ENCODE results near the gene GPC2.
"Not testable (repeated sequence)": the region's sequence is repeated elsewhere in the genome, so short reads cannot be mapped to it uniquely, and the experiment has no call there.

GPC2 gene

DNA sequence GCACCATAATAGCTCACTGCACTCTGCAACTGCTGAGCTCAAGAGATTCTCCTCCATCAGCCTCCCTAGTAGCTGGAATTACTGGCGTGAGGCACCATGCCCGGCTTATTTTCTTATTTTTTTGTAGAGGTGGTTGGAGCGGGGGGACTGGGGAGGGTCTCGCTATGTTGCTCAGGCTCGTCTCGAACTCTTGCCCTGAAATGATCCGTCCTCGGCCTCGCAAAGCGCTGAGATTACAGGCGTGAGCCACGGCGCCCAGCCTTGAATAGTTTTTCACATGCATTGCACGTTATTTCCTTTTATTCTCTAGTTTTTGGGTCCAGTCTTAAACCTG is 29.0 kb downstream of the GPC2 start:
- no peak for DNase-seq

DNA sequence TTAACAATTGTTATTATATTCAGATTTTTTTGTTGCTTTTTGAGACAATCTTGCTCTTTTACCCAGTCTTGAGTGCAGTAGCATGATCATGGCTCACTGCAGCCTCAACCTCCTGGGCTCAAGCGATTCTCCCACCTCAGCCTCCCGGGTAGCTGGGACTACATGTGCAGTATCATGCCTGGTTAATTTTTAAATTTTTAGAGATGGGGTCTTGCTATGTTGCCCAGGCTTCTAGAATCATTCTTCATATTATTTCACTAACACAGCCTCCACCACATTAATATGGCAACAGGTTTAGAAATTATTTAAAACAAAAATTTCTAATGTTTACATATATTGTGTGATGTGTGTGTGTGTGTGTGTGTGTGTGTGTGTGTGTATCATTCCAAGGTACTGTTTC is 29.9 kb downstream of the GPC2 start:
- DNase-seq = no peak

DNA sequence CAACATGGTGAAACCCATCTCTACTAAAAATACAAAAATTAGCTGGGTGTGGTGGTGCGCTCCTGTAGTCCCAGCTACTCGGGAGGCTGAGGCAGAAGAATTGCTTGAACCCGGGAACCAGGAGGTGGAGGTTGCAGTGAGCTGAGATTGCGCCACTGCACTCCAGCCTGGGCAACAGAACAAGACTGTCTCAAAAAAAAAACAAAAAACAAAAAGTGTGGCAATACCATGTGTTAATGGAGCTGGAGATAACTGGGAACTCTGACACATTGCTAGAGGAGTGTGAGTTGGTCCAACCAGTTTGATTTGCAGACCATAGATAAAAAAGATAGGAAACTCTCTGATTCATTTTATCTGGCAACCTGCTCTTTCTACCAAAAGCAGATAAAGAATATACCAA is 30.8 kb downstream of the GPC2 start:
- DNase-seq = not testable (repeated sequence)

DNA sequence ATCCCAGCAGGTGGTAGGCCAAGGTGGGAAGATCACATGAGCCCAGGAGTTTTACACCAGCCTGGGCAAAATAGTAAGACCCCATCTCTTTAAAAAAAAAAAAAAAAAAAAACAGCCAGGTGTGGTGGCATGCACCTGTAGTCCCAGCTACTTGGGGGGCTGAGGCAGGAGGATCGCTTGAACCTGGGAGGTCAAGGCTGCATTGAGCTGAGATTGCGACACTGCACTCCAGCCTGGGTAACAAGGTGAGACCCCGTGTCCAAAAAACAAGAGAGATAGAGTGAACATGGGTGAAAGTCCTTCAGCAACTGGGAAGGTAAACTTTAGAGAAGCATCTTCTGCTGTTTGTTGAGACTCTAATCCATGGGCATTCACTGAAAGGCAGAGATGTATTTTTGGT is 34.7 kb downstream of the GPC2 start:
- no peak for DNase-seq

DNA sequence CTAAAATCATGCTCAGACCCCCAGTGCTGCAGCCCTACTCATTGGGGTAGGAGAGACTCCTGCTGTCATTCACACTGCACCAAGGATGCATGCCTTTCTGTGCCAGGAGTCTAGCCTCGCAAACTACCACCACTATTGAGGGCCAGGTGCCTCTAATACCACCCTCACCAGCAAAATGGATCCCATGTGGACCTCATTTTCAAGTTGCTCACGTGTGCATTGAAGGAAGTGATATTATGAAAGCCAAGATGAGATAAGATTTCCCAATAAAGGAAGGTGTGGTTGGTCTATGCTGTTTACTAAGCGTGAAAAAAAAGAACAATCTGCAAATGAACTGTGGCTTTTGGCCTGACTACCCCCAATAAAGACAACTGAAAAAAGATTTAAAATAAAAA is 35.6 kb downstream of the GPC2 start:
- DNase-seq = no peak

DNA sequence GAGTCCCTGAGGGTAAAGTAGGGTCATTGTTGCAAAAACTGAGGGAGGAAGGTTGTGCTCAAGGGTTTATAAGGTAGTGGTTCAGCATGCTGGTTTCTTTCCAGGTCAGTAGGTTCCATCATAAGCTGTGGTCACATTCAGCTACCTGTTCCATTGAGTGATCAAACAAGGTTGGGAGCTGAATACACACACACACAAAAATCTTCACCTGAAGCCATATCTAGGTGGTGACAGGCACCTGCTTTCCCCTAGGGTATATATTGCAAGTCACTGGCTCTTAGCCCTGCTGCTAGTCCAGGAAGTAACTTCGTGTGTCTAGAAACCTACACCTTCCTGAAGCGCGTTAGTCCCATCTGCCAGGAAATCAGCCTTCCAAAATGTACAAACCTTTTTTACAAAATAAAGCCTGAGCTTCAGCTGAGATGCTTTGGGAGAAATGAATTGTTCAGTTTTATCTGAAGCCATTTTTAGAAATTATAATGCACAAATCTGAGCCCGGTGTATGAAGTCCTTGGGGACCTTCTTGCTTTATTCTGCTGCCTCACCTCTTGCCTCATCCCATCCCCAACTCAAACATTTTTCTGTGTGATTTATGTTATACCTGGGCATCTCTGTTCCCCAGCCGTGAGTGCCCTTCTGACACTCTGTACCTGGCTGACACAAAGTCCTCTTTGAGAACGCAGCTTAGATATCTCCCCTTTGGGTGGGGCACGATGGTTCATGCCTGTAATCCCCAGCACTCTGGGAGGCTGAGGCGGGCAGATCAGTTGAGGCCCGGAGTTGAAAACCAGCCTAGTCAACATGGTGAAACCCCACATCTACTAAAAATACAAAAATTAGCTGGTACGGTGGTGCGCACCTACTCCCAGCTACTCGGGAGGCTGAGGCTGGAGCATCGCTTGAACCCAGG is 39.1 kb downstream of the GPC2 start:
- DNase-seq = peak in 1 of 2 experiments; percentile 33

DNA sequence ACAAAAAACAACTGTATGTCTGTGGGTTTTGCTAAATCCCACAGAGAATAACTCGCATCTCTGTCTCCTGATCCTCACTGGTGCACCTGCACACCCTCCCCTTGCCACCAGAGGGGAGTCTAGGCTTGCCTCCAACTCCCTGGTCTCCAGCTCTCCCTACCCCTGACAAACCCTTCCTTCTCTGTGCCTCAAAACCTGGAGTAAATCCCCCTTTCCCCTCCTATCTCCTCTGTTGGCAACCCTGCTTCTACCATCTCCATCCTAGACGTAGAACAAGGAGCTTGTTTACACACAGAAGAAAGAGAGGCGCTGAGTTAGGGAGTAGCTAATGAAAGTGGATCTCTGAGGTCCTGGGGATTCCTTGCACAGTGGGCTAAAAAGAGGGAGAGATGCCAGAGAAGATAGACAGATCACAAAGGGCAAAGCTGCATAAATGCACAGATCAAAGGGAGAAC is 44.5 kb downstream of the GPC2 start:
- peak; percentile 77 to 79 for DNase-seq

DNA sequence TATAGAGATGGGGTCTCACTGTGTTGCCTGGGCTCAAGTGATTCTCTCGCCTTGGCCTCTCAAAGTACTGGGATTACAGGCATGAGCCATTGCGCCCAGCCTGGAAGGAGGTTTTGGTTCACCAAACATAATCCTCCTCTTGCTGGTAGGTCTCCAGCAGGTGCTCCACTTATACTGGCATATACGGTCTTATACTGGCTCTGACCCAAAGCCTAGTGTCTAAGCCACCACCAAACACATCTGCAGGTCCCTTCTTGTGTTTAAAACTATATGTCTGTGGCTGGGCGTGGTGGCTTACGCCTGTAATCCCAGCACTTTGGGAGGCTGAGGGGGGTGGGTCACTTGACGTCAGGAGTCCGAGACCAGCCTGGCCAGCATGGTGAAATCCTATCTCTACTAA is 45.1 kb downstream of the GPC2 start:
- peak in 1 of 2 experiments; percentile 31 for DNase-seq

DNA sequence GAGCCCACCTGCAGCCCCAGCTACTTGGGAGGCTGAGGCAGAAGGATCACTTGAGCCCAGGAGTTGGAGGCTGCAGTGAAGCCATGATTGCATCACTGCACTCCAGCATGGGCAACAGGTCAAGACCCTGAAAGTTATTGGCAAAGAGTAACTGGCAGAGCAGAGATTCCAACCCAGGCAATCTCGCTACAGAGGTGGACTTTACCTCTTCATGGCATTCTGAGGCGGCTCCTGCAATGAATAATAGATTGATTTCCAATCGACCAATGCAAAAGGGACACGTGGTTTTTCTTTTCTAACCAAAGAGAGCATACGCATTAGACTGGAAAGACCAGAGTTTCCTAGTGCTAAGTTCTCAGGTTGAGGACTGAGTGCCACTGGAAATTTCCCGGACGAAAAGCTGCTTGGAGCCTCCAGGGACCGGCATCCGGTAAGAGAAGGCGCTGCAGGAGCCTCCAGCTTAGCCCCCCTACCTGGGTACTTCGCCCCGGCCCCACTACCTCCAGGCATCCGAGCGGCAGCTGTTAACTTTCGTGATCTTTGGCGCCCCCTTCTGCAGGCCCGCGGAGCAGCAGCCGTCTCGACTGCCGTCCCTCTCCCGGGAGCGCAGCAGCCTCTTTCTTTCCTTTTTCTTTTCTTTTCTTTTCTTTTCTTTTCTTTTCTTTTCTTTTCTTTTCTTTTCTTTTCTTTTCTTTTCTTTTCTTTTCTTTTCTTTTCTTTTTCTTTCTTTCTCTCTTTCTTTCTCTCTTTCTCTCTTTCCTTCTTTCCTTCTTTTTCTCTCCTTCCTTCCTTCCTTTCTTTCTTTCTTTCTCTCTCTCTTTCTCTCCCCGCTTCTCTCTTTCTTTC is 46.4 kb downstream of the GPC2 start:
- peak; percentile 82 to 92 for DNase-seq

DNA sequence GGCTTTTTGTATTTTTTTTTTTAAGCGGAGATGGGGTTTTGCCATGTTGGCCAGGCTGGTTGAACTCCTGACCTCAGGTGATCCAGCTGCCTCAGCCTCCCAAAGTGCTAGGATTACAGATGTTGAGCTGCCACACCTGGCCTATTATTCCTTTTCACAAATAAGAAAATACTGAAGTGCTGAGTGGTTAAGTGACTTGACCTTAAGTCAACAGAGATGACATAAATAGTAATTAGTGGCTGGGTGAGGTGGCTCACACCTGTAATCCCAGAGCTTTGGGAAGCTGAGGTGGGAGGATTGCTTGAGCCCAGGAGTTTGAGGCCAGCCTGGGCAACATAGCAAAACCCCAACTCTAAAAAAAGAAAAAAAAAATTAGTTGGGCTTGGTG is 47.0 kb downstream of the GPC2 start:
- not testable (repeated sequence) for DNase-seq

DNA sequence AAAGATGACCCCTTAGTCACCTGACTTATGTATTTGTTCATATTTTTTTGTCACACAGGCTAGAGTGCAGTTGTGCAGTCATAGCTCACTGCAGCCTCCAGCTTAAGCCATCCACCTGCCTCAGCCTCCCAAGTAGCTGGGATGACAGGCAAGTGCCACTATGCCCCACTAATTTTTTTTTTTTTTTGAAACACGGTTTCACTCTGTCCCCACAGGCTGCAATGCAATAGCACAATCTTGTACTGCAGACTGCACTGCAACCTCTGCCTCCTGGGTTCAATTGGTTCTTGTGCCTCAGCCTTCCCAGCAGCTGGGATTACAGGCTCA is 48.6 kb downstream of the GPC2 start:
- no peak for DNase-seq

DNA sequence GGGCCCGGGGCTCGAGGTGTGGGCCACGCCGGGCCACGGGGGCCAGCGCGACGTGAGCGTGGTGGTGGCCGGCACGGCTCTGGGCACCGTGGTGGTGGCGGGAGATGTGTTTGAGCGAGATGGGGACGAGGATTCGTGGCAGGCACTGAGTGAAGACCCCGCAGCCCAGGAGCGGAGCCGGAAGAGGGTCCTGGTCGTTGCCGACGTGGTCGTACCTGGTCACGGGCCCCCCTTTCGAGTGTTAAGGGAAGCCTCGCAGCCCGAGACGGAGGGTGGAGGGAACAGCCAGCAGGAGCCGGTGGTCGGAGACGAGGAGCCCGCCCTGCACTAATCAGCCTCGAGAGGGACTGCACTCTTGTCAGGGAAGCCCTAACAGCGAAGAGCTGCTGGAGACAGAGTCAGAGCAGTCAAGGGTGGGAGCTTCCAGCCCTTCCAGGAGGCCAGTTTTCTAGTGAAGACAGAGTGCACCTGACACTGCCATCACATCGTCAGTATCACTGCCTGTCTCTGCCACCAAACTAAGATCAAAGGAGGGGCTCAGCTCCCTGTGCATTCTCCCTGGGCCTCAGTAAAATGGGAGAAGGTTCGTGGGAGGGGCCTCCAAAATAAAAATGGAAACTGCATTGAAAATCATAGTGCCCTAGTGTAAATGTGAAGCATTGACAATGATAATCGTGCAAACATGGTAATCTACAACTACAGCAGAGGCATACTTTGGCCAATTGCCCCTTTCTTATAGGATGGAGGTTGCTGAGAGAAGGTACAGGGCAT is 49.1 kb downstream of the GPC2 start:
- DNase-seq = no peak

DNA sequence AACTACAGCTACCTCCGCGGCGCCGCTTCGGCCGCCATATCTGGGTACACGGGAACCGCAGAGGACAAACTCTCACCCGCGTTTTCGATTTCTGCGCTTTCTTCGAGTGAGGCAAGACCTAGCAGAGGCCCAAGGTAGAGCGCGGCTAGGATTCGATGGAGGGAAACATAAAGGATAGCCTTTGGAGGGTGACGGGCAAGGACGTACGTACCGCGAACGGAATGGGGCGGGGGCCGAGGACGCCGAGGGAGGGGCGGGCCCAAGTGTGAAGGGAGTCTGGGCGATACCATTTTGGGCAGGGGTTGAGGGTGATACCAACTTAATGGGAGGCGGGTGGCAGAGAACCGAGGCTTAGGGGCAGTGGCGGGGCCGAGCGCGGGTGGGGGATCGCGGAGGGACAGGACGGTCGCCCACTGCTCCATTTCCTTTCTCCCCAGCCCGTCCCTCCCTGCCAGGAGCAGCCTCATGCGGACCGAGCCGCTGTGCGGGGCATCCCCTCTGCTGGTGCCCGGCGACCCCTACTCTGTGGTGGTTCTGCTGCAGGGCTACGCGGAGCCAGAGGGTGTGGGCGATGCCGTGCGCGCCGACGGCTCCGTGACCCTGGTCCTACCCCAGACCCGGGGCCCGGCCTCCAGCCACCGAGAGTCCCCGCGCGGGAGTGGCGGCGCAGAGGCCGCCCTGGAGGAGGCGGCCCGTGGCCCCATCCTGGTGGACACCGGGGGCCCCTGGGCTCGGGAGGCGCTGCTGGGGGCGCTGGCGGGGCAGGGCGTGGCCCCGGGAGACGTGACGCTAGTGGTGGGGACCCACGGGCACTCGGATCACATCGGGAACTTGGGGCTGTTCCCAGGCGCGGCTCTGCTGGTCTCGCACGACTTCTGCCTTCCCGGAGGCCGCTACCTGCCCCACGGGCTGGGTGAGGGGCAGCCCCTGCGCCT is 50.0 kb downstream of the GPC2 start, which contains the start of gene MBLAC1:
Gene MBLAC1 (plus strand): TSS at position 37 of the 935 bp plus-strand sequence. CDS start 429 bp downstream, at position 466.
- DNase-seq = peak; percentile 93 to 95

DNA sequence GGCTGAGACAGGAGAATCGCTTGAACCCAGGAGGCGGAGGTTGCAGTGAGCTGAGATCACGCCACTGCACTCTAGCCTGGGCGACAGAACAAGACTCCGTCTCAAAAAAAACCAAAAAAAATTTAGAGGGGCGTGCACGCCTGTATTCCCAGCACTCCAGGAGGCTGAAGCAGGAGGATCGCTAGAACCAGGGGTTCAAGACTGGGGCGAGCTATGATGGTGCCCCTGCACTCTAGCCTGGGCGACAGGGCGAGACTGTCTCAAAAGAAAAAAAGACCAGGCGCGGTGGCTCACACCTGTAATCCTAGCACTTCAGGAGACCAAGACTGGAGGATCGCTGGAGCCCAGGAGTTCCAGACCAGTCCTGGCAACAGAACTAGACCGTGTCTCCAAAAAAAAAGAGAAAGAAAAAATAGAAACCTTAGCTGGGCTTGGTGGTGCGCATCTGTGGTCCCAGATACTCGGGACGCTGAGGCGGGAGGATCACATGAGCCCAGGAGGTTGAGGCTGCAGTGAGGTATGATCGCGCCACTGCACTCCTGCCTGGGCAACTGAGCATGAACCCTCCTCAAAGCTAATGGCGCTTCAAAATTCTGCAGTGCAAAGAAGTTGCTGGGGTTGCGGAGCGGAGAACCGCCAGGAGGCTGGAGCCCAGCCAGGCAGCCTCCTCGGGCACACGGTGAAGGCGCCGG is 50.8 kb downstream of the GPC2 start:
- DNase-seq = peak in 1 of 2 experiments; percentile 62

DNA sequence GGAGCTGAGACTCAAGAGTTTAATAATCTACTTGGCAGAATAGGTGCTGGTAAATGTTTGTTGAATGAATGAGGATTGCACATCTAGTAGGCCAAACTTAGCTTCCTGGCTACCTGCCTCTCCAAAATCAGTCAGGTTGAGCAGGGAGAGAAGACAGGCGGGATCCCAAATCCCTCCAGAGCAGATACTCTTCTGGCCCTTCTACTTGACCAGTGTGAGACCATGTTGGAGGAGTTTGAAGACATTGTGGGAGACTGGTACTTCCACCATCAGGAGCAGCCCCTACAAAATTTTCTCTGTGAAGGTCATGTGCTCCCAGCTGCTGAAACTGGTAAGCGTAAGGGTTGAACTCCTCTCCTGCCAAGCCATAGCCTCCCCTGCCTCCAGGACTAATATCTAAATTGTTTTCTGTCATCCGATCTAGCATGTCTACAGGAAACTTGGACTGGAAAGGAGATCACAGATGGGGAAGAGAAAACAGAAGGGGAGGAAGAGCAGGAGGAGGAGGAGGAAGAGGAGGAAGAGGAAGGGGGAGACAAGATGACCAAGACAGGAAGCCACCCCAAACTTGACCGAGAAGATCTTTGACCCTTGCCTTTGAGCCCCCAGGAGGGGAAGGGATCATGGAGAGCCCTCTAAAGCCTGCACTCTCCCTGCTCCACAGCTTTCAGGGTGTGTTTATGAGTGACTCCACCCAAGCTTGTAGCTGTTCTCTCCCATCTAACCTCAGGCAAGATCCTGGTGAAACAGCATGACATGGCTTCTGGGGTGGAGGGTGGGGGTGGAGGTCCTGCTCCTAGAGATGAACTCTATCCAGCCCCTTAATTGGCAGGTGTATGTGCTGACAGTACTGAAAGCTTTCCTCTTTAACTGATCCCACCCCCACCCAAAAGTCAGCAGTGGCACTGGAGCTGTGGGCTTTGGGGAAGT is 52.6 kb downstream of the GPC2 start:
- DNase-seq = no peak

DNA sequence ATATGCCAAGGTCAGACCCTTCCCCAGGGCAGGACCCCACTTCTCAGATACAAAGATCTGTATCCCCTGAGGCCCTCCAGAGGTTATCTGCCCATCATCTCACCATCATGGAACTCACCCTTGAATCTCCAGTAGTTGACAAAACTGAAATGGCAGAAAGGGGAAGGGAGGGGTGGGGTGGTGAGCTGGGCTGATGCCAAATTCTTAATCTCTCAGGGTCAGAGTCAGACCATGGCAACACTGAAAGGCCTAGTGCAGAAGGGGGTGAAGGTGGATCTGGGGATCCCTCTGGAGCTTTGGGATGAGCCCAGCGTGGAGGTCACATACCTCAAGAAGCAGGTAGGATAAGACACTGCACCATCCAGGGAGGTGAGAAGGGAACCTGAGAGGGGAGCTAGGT is 54.6 kb downstream of the GPC2 start:
- DNase-seq = no peak

DNA sequence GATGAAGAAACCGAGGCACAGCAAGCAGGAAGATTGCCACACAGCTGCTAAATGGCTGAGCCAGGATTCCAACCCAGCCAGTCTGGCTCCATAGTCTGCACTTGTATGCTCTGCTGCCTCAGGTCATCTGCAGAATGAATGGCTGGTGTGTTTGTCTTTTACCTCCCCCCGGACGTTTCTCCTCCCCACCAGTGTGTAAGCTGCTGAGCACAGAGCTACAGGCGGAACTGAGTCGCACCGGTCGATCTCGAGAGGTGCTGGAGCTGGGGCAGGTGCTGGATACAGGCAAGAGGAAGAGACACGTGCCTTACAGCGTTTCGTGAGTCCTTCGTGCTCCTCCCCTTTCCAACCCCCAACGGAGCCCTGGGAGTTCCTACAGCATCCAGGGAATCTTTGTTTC is 55.1 kb downstream of the GPC2 start:
- DNase-seq = peak; percentile 91 to 98

DNA sequence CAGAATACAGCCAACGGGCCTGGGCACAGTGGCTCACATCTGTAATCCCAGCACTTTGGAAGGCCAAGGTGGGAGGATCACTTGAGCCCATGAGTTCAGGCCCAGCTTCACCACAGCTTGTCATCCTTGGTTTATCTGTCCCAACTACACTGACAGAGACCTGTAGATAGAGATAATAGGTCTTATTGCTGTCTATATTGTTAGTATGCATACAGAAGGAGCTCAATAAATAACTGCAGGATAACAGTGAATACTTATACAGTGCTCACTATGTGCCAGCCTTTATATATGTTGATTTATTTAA is 56.5 kb downstream of the GPC2 start:
- no peak for DNase-seq

DNA sequence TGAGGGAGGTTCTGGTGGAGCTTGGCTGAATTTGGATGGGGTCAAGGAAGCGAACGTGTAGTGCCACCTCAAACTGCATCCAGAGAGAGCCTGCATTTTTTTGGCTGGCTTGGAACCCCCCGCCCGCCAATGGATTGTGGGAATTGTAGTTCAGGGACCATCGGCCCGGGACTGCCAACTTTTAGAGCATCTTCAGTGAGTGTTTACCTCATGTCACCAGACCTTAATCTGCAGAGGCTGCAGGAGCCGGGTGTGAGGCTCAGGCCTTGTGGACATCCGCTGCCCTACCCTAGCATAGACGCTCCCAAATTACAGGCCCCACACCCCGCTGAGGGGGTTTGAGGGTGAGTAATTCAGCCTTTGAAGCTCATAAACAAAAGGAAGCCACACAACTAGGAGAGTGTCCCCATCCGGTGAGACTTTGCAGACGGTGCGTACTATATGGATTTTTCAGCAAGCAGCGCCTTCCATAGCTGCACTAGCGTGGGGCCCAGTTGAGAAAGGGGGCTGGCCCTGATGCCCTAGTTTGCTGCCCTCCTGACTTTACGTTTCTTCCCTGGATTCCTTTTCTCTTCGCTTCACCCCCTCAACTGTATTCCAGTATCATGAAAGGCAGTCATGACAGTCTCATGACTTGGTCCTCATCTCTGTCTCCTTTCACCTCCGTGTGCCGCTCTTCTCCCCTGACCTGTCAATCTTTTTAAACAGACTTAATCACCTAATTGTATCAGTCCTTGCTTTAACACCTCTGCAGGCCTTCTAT is 57.0 kb downstream of the GPC2 start:
- DNase-seq = peak in 1 of 2 experiments; percentile 66
